Urinary bladder (tissue), 4 donors: ENCODE data around the gene GPC6. TPM values are rescaled to one million over a fixed set of nuclear protein-coding genes. Genes with fewer than 3 reads are reported as not detected.

ENCODE experiments used
- DNase-seq: peaks from one replicate; pipeline ENCODE4 v3.0.0-alpha.2; 2015; ENCODE audit errors: extremely low spot score
- H3K27ac ChIP-seq: one replicate; pipeline ENCODE4 v1.5.1; 2013; ENCODE audit warnings: low read depth, mild to moderate bottlenecking, moderate library complexity
- H3K36me3 ChIP-seq: one replicate; pipeline ENCODE4 v1.6.1; 2013; ENCODE audit warnings: mild to moderate bottlenecking, moderate library complexity; ENCODE audit not compliant: insufficient read depth
- H3K4me1 ChIP-seq: one replicate; pipeline ENCODE4 v1.6.1; 2013; ENCODE audit warnings: mild to moderate bottlenecking, moderate library complexity; ENCODE audit not compliant: insufficient read depth
- H3K4me3 ChIP-seq: one replicate; pipeline ENCODE4 v1.5.1; 2013; ENCODE audit warnings: low read depth, low read length
- WGBS: extraction: QIAGEN DNeasy Blood & Tissue Kit; methylation state at CpG from one replicate; pipeline ENCODE4 v1.1.7; 2013; 5-methylcytosine and 5-hydroxymethylcytosine counted together
- polyA plus RNA-seq: library from polyadenylated mRNA; stranded (reverse); fragments of 200-250 nt; gene quantifications from one replicate; pipeline ENCODE4 v1.2.3, GENCODE V29; 2013
- total RNA-seq: library from RNA; depleted of rRNA; stranded (reverse); fragments of >200 nt; gene quantifications from one replicate; pipeline ENCODE4 v1.2.3, GENCODE V29; 2014
- donor health status: healthy with polysubstance abuse.
- donor health status: healthy.

GPC6 gene
- total and polyA plus RNA-seq, 2 donors = 8.8 to 126 TPM

- WGBS = 45% methylated on average over 1 of the region's 1 CpG
These were observed 699.8 kb downstream of the GPC6 start for GRCh38 chr13:93926425-93926824.

DNA sequence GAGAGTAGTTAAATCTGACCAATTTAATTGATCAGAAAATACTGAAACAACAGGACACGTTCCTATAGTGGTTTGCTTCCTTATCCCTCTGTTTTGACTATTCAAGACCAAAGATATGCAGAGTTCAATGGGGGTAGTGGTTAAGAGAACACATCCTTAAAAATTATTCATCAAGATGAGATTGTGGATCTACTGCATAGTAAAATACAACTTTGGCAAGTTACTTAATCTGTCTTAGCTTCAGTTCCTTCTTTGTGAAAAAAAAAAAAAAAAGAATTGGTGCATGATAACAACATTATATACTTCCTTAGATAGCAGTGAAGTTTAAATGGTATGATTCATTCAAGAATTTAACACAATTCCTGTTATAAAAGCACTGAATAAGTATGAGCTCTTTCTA lies 700.8 kb downstream of the GPC6 start:
- 59% methylated on average over 1 of the region's 1 CpG for WGBS
- no peak for DNase-seq
- Histone ChIP-seq H3K4me1 (no peaks in the 10 kb centered on the region), H3K4me3 (no peak overlapping the region), H3K36me3 (no peaks in the 10 kb centered on the region), H3K27ac (no peak overlapping the region)

More at GRCh38 chr13:93926425-93926824, 699.8 kb downstream of the GPC6 start:
- Histone ChIP-seq H3K36me3 (no peaks in the 10 kb centered on the region), H3K27ac (no peak overlapping the region), H3K4me1 (no peaks in the 10 kb centered on the region), H3K4me3 (no peak overlapping the region)
- DNase-seq = no peak

DNA sequence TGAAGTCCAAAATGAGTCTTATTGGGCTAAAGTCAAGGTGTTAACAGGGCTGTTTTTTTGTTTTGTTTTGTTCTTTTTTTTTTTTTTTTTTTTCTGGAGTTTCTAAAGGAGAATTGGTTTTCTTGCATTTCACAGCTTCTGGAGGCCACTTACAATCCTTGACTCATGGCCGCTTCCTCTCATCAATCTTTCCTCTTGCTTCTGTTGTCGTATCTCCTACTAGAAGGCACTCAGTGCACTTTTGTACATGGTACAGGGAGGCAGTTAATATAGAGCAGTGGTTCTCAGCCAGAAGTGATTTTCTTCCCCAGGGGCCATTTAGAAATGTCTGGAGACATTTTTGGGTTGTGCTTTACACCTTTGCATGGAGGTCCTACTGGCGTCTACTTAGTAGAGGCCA lies 706.3 kb downstream of the GPC6 start:
- H3K4me1 ChIP-seq = no peaks in the 10 kb centered on the region
- H3K4me3 ChIP-seq = no peak overlapping the region
- H3K27ac ChIP-seq = no peak overlapping the region
- no peak for DNase-seq
- 94% methylated on average over 3 of the region's 3 CpGs for WGBS
- no peaks in the 10 kb centered on the region for H3K36me3 ChIP-seq

- Histone ChIP-seq H3K36me3 (no peaks in the 10 kb centered on the region), H3K4me3 (no peak overlapping the region), H3K4me1 (no peaks in the 10 kb centered on the region), H3K27ac (no peak overlapping the region)
- WGBS = 93% methylated on average over 4 of the region's 4 CpGs
- DNase-seq = no peak
These were observed 710.3 kb downstream of the GPC6 start for GRCh38 chr13:93936901-93937300.

- H3K4me3 ChIP-seq = no peak overlapping the region
- WGBS = 25% methylated on average over 2 of the region's 2 CpGs
- no peaks in the 10 kb centered on the region for H3K4me1 ChIP-seq
- H3K36me3 ChIP-seq = no peaks in the 10 kb centered on the region
- DNase-seq = no peak
- no peak overlapping the region for H3K27ac ChIP-seq
These were observed 714.8 kb downstream of the GPC6 start for GRCh38 chr13:93941444-93941843.

DNA sequence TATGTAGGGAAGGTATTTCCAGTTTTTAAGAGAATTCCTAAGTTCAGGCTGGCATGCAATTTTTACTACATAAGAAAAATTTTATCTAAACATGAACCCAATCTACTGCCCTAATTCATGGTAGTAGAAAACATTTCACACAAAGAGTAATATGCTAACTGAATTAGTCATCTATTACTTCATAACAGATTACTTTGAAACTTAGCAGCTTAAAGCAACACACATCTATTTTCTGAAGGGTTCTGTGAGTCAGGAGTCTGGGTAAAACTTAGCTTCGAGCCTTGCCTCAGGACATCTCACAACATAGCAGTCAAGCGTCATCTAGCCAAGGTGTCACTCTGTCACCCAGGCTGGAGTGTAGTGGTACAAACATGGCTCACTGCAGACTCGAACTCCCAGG lies 715.4 kb downstream of the GPC6 start:
- Histone ChIP-seq H3K4me3 (no peak overlapping the region), H3K4me1 (no peaks in the 10 kb centered on the region), H3K27ac (no peak overlapping the region), H3K36me3 (no peaks in the 10 kb centered on the region)
- 93% methylated on average over 3 of the region's 3 CpGs for WGBS
- no peak for DNase-seq

- WGBS = 87% methylated on average over 3 of the region's 3 CpGs
- H3K4me1 ChIP-seq = no peaks in the 10 kb centered on the region
- no peaks in the 10 kb centered on the region for H3K36me3 ChIP-seq
- DNase-seq = no peak
- H3K4me3 ChIP-seq = no peak overlapping the region
- no peak overlapping the region for H3K27ac ChIP-seq
These were observed 719.0 kb downstream of the GPC6 start for GRCh38 chr13:93945621-93946020.

GRCh38 chr13:93946994-93947393 lies 720.4 kb downstream of the GPC6 start:
- DNase-seq = no peak
- WGBS = 87% methylated on average over 3 of the region's 3 CpGs
- Histone ChIP-seq H3K36me3 (no peaks in the 10 kb centered on the region), H3K4me1 (no peaks in the 10 kb centered on the region), H3K27ac (no peak overlapping the region), H3K4me3 (no peak overlapping the region)

DNA sequence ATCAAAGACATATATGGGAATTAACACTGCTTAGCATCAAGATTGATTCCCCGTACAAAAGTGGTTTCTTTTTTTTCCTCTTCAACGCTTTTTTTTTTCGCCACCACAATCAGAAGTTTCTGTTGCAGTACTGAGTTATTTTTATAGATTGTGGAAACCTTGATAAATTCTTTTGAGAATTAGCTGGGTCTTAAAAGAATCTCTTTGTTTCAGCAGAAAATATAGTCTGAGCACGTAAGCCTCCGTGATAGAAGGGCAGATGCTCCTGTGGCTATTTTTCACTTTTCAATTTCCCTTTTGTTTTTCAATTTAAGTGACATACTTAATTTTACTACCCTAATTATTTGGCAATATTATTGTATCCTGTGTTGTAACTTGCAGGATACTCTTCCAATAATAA lies 721.0 kb downstream of the GPC6 start:
- no peak for DNase-seq

GRCh38 chr13:93948162-93948922 lies 721.7 kb downstream of the GPC6 start:
- Histone ChIP-seq H3K4me3 (no peak overlapping the region), H3K36me3 (no peaks in the 10 kb centered on the region), H3K4me1 (no peaks in the 10 kb centered on the region), H3K27ac (no peak overlapping the region)
- 60% methylated on average over 2 of the region's 2 CpGs for WGBS
- DNase-seq = no peak

More for the DNA sequence above, 721.0 kb downstream of the GPC6 start:
- no peaks in the 10 kb centered on the region for H3K36me3 ChIP-seq
- no peak overlapping the region for H3K27ac ChIP-seq
- no peaks in the 10 kb centered on the region for H3K4me1 ChIP-seq
- WGBS = 91% methylated on average over 5 of the region's 5 CpGs
- no peak overlapping the region for H3K4me3 ChIP-seq

DNA sequence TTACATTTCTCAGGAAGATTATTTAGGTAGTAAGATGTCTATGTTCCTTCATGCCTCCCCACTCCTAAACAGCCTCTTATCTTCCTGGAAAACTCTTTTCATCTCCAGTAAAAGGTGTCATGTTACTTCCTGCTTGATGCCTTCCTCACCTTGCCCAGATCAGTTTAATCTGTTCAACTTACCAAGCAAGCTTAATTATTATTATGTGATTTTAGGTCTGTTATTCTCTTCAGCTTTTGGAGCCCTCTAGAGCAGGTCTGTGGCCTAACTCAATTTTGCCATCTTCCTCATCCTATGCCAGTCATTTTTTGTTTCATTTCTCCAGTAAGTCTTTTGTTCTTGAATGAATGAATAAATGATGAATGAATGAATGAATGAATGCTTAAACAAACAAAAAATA lies 724.5 kb downstream of the GPC6 start:
- no peak overlapping the region for H3K27ac ChIP-seq
- DNase-seq = no peak
- H3K4me1 ChIP-seq = no peaks in the 10 kb centered on the region
- H3K4me3 ChIP-seq = no peak overlapping the region
- H3K36me3 ChIP-seq = no peaks in the 10 kb centered on the region

DNA sequence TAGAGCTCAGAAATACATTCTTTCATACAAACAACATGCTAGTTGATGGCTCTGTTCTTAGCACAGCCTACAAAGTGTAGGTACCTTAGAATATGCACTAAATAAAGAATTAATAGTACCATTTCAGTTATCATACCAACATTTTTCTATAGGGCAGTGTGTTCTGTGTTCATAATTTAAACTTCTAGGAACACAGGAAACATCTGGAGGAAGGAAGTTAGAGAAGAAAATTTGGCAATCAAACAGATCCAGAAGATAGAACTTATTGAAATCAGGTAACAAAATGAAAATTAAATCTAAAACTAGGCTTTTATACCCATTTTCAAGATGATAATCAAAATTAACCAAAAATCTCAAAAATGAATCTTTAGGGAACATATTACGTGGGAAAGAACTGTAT lies 725.3 kb downstream of the GPC6 start:
- H3K4me1 ChIP-seq = no peaks in the 10 kb centered on the region
- H3K36me3 ChIP-seq = no peaks in the 10 kb centered on the region
- no peak overlapping the region for H3K27ac ChIP-seq
- H3K4me3 ChIP-seq = no peak overlapping the region
- WGBS = 99% methylated on average over 1 of the region's 1 CpG
- DNase-seq = no peak

GRCh38 chr13:93953841-93954240 lies 727.2 kb downstream of the GPC6 start:
- no peaks in the 10 kb centered on the region for H3K4me1 ChIP-seq
- H3K27ac ChIP-seq = no peak overlapping the region
- no peak for DNase-seq
- 94% methylated on average over 1 of the region's 1 CpG for WGBS
- no peaks in the 10 kb centered on the region for H3K36me3 ChIP-seq
- H3K4me3 ChIP-seq = no peak overlapping the region

GRCh38 chr13:93955904-93956303 lies 729.3 kb downstream of the GPC6 start:
- Histone ChIP-seq H3K27ac (no peak overlapping the region), H3K4me1 (no peaks in the 10 kb centered on the region), H3K4me3 (no peak overlapping the region), H3K36me3 (no peaks in the 10 kb centered on the region)
- DNase-seq = no peak

DNA sequence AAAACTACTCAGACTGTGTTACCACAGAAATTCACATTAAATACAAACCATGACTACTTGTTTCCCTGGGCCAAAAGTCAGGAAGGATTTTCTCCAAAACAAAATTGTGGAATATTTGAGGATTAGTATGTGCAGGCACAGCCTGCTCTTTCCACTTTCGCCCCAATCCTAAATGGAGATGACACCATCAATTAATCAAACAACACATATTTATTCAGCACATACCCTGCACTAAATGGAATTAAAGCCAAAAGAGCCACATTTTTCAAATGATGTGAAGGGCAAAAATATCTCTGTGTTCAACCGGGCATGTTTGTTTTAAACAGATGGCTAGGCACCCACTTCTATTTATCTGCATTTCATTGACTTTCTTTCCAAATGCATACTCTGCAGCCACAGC lies 729.8 kb downstream of the GPC6 start:
- DNase-seq = no peak
- H3K4me1 ChIP-seq = no peaks in the 10 kb centered on the region
- H3K27ac ChIP-seq = no peak overlapping the region
- no peaks in the 10 kb centered on the region for H3K36me3 ChIP-seq
- WGBS = 42% methylated on average over 2 of the region's 2 CpGs
- no peak overlapping the region for H3K4me3 ChIP-seq
